HG02884 (cell line): Measurements from ENCODE around the gene TNS3.
A peak's percentile ranks its signal among the peaks of the same experiment; 100 is the strongest.

ENCODE experiments used
- ATAC-seq: cut with Tn5 transposase; IDR thresholded peaks from one replicate; pipeline ENCODE4 v1.9.1; 2021; ENCODE audit warnings: mild to moderate bottlenecking, moderate library complexity; ENCODE audit not compliant: unreplicated experiment

Gene TNS3

DNA sequence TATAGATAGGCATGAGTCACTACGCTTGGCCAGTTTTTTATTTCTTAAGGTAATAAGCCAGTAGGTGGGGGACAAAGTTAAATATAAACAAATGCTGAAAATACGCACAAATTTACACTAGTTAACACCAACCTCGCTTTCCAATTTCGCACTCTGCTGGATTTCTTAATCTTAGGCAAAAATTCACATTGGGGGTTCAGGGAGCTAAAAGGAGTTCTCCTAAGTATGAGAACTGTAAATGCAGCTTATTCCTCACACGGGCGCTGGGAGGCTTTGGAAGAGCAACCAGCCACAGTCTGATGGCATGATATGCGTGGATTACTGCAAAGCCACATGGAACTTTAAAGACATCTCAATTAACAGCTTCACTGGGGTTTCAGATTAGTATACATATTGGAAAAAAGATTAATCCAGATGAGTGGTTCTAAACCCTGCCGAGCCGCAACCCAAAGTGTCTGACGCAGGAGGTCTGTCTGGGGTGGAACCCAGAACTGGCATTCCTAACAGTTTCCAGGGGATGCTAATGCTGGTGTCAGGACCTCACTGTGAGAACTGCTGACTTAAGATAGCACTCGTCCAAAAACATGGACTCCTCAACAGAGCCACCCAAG lies 16.2 kb downstream of the TNS3 start:
- no peak for ATAC-seq

GRCh38 chr7:47563521-47563920 lies 18.4 kb downstream of the TNS3 start:
- ATAC-seq: no peak

- no peak for ATAC-seq
These were observed 20.0 kb downstream of the TNS3 start for GRCh38 chr7:47561715-47562446.

DNA sequence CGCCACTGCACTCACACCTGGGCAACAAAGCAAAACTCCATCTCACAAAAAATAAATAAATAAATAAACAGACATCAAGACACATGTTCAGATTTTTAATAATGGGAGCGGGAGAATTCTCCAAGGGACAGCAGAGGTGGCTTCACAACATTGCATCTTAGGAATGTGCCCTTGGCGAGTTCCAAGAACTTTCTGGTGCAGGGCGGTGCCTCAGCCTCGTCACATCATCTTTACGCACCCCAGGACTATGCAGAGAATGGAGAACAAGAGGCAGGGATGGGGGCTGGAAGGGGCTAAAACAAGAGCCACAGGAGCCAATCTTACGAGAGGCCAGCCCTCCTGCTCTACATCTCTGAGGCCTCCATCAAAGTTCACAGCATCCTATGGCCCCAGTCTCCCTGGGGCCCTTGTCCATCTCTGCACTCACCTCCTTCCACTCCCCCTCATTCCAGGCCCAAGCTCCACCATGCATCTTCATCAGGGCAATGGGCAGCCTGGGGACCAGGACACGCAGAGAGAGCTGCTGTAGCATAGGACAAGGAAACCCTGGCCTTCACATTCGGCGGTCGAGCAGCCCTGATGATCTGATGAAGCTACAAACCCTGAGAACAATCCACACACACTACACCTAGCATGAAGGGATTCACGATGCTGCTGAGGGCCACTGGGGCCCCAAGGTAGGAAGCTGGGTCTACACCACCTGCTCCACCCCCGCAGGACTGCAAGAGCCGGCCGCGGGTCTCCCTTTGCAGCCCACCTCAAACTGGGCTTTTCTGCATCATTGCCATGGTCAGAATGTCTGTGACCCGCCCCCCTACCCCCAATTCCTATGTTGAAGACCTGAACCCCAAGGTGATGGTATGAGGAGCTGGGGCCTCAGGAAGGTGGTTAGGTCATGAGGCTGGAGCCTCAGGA lies 22.3 kb downstream of the TNS3 start:
- no peak for ATAC-seq

- ATAC-seq: no peak
These were observed 23.9 kb downstream of the TNS3 start for GRCh38 chr7:47557694-47558670.

GRCh38 chr7:47557317-47557693 lies 24.6 kb downstream of the TNS3 start:
- ATAC-seq: no peak

DNA sequence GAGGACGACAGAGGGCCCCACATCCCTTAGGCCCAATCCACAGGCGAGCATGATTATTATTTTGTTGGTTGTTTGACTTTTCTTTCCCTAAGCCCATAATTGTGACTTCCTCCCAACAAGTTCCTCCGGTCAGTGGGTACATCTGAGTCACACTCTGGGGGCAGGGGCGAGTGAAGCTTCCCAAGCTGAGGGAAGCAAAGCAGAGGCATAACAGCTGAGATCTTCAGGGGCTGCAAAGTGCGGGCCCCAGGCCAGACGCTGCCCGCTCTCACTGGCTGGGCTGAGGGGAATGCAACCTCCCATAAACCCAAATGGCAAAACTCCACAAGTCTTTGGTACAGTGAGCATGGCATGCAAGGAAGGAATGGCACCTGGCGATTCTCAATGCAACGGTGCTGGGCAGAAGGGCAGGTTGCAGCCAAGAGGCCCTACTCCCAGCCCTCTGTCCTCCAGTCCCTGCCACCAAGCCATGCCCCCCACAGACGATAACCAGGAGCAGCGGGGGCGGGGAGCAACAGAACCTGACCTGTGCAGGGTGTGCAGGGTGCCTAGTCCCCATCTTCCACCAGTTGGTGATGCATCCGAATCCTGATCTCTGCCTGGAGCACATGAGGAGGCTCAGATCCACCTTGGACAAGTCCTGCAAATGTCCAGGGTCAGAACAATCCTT lies 25.3 kb downstream of the TNS3 start:
- no peak for ATAC-seq

DNA sequence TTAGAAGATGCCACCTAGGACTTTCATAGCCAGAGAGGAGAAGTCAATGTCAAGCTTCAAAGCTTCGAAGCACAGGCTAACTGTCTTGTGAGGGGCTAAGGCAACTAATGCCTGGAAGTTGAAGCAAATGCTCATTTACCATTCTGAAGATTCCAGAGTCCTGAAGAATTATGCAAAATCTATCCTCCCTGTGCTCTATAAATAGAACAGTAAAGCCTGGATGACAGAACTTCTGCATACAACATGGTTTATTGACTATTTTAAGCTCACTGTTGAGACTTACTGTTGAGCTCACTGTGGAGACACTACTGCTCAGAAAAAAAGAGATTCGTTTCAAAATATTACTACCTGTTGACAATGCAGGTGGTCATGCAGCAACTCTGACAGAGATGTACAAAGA lies 28.6 kb downstream of the TNS3 start:
- no peak for ATAC-seq

DNA sequence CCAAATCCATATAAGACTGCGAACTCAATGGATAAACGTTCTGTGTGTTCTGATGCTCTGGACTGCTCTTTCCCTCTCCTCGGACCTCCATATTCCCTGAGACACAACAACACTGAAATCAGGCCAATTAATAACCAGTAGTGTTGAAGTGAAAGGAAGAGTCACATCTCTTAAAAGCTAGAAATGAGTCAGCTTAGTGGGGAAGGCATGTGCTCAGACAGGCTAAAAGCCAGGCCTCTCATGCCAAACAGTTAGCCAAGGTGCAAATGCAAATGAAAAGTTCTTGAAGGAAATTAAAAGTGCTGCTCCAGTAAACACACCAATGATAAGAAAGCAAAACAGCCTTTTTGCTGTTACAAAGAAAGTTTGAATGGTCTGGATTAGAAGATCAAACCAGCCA lies 29.3 kb downstream of the TNS3 start:
- ATAC-seq: peak; percentile 100

DNA sequence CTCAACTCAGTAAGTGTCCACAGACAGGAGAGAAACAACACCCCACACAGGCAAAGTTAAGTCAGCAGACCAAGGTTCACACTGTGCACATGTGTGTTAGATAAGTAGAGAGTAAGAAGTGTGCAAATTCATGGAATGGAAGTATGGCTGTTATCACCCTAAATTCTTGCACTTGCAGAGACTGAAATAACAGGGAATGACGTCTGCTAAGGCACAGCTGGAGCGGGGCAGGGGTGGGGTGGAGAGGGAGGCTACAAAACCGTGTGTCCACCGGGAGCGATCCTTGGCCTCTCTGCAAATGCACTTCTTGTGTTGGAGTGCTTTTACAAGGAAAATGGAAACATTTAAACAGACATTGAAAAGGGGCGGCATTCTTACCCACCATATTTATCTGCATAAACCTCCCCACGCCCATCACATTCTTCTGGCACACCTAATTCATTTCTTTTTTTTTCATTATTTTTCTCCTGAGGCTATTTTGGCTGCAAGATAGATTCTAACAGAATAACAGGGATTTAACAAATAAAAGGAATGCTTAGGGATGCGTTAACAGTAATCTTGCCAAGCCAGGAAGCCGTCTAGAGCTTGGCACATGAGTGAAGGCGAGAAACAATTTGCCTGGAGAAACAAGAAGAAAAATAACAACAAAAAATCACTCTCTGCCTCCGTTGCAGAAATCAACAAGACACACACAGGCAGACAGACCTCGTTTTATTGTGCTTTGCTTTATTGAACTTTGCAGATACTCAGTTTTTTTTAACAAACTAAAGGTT lies 30.1 kb downstream of the TNS3 start:
- no peak for ATAC-seq

DNA sequence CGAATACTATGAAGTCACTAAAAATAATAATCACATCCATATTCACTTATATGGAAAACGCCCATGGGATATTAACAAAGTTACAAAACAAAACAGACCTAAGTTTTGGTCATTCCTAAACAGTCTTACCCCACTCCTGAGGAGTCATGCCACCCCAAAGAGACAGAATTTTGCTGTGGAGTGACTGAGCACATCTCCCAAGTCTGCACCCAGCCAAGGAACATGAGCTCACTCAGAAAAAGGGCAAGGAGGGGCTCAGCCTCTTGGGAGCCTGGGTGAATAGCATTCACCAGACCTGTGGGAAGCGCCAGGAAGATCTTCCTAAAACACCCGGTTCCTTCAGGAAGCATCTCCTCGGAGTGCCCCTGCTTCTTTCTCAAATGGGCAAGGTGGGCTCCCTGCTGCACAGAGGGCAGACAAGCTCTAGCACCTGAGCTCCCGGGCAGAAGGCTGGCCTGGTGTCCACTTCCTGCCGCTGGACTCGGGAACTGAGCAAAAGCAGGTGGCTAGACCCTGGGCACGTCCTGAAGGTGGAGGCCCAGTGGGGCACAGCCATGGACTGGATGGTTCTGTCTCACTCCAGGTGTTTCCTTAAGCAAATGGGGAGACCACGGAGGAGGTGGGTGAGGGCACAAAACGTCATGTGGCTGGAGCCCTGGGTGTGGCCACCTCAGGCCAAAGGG lies 31.0 kb downstream of the TNS3 start:
- no peak for ATAC-seq

DNA sequence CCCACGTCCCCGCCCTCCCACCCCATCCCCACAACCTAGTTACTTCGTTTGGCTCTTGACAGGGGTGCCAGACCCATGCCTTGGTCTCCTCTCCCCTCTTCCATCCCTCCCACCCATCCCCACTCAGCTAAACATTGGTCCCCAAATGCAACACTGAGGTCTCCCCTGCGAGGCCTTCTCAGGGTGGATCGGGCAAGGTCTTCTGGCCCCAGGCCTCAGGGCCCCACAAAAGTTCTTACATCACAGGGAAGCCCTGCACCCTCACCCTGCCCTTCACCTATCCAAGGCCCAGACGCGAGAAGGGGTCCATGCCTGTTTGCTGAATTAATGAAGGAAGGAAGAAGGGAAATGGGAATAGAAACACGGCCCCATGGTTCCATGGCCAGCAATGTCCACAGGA lies 32.0 kb downstream of the TNS3 start:
- ATAC-seq: no peak

- ATAC-seq: no peak
These were observed 32.5 kb downstream of the TNS3 start for GRCh38 chr7:47549397-47549796.

DNA sequence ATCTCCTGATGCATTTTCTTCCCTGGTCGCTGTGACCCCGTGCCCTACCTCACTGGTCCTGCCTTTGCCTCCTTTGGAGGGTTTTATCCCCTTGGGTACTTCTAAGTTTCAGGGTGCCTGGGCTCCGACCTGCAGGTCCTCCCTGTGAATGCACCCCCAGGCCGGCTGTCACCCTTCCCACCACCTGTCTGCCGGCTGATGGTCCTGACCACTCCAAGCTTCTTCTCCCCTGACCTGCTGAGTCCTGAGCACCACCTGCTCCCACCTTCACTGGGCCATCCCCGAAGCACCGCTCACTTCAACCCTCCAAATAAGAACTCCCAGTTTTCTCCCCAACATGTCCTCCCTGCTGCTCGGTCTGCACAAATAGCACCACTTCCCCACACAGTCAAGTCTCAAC lies 33.4 kb downstream of the TNS3 start:
- no peak for ATAC-seq

DNA sequence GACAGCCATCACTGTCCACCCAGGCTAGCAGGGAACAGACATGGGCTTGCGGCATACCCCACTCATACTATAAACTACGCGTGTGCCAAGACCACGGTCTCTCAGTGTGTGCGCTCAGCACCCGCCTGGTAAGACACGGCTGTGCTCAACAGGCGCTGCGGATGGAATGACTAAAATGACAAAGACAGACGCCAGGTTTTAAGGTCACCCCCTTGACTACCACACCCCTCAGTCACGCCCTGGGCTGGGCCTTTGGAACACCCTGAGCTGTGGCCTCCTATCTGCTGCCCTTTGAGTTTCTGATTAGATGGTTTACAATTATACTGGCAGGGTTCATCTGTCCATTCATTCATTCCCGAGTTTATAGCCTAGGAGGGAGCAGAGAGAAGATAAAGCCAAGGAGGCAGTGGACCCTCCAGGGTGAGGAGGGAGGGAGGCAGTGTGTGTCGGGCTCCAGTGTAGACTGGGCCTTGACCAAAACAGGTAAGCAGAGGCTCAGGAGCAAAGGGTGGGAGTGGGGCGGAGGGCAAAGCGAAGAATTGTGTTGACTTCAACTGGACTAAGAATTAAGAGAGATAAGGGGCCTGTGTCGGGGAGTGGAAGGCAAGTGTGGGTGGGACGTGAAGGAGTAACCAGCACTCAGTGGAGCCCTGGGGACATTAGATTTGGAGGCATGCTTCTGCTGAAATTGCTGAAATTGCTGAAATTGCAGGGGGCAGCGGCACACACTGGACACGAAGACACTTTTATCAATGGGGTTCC lies 35.0 kb downstream of the TNS3 start:
- no peak for ATAC-seq

- ATAC-seq: no peak
These were observed 35.7 kb downstream of the TNS3 start for GRCh38 chr7:47546171-47546570.

- ATAC-seq: no peak
These were observed 37.5 kb downstream of the TNS3 start for GRCh38 chr7:47544416-47544815.

DNA sequence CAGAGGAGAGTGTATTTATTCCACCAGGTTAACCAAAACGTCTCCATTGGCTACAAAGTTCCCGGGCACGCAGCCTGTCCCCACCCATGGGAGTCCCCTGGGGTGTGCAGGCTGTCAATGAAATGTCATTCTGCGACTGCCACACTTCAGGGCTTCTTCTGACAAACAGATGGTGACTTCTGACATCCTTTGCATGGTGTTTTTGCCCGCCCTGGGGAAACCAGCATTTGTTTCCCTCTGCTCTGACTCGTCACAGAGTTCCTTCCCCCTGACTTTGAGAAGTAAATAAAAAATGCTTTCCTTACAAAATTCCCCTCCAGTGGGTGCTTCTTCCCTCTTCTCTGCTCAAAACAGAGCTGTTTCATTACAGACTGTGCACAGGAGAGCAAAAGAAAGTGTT lies 38.2 kb downstream of the TNS3 start:
- ATAC-seq: peak; percentile 61
